Measurements from ENCODE around the gene IL11RA.

DNA sequence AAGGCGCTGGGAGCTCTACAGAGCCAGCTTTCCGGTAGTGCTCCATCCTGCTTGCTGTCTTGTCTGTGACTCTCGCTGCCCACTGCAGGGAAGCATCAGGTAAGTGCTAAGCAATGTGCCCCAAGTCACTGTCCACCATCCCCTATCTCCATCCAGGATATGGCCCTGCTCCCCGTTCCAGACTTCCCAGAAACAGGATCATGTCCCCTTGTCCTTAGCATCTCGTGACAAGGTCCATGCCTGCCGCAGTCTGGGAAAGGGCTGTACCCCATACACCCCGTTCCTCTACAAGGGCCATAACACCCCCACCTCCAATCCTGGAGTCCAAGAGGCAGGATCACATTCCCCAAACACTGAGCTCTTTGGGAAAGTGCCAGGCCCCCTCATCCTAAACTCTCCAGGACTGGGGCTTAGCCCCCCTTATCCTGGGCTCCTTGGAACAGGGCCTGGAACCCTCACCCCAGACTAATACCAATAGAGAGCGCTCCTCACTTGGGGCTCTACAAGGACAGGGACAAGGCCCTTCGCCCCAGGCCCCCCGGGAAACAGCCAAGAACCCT, 40.7 kb upstream of the IL11RA start:
- TF ChIP-seq HDAC6 (IDR thresholded peaks at IDR 0.05; ENCODE audit: low read depth, low read length), result no peak
- TF ChIP-seq, protein P1, sequence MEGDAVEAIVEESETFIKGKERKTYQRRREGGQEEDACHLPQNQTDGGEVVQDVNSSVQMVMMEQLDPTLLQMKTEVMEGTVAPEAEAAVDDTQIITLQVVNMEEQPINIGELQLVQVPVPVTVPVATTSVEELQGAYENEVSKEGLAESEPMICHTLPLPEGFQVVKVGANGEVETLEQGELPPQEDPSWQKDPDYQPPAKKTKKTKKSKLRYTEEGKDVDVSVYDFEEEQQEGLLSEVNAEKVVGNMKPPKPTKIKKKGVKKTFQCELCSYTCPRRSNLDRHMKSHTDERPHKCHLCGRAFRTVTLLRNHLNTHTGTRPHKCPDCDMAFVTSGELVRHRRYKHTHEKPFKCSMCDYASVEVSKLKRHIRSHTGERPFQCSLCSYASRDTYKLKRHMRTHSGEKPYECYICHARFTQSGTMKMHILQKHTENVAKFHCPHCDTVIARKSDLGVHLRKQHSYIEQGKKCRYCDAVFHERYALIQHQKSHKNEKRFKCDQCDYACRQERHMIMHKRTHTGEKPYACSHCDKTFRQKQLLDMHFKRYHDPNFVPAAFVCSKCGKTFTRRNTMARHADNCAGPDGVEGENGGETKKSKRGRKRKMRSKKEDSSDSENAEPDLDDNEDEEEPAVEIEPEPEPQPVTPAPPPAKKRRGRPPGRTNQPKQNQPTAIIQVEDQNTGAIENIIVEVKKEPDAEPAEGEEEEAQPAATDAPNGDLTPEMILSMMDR (IDR thresholded peaks at IDR 0.05; ENCODE audit: control extremely low read depth in 1 of 3, insufficient read depth in 1 of 3, low read depth in 1 of 3, low read length in 3 of 3), result no peak
- no peak for TF ChIP-seq RAD21 (IDR thresholded peaks at IDR 0.05 in 1 of 2, conservative IDR thresholded peaks at IDR 0.05 in 1 of 2; ENCODE audit: low read depth in 2 of 2, low read length in 2 of 2)
- no peak for TF ChIP-seq PHF8 (conservative IDR thresholded peaks at IDR 0.05; ENCODE audit: low read depth, low read length)
- no peak for TF ChIP-seq TAF1 (IDR thresholded peaks at IDR 0.05; ENCODE audit: low read depth, low read length)
- no peak for TF ChIP-seq POLR2A (IDR thresholded peaks at IDR 0.05; ENCODE audit: control extremely low read depth in 1 of 2, low read depth in 2 of 2, low read length in 2 of 2)
- TF ChIP-seq GABPA (IDR thresholded peaks at IDR 0.05; ENCODE audit: borderline replicate concordance, insufficient read depth, low read length), result no peak
- no peak for TF ChIP-seq CEBPB (IDR thresholded peaks at IDR 0.05; ENCODE audit: low read depth, low read length)
- TF ChIP-seq RFX5 (IDR thresholded peaks at IDR 0.05; ENCODE audit: borderline replicate concordance, low read depth, low read length), result no peak
- TF ChIP-seq NRF1 (IDR thresholded peaks at IDR 0.05; ENCODE audit: low read depth, low read length), result no peak
- no peak for TF ChIP-seq HDAC2 (IDR thresholded peaks at IDR 0.05; ENCODE audit: borderline replicate concordance in 1 of 2, low read depth in 2 of 2, low read length in 2 of 2)
- TF ChIP-seq POLR2AphosphoS5 (IDR thresholded peaks at IDR 0.05; ENCODE audit: low read depth, low read length), result no peak
- no peak for TF ChIP-seq EGR1 (IDR thresholded peaks at IDR 0.05; ENCODE audit: borderline replicate concordance, low read depth, low read length)

All from H1 (cell line).